RWPE1 (cell line): ENCODE measurements around the gene PHYHIPL.
"Not testable (repeated sequence)": the region's sequence is repeated elsewhere in the genome, so short reads cannot be mapped to it uniquely, and the experiment has no call there.

Experiments used
- CTCF ChIA-PET: fragments of 350-600 bp; sonication (Branson Sonifier 250); formaldehyde crosslinking; extraction: SDS; loops from one replicate; lab custom pipeline; 2021; lab: Yijun Ruan, JAX
- POLR2A ChIA-PET: fragments of 400-600 bp; formaldehyde crosslinking; extraction: SDS; loops from one replicate; lab custom pipeline; 2020; ENCODE audit warnings: antibody characterized with exemption; ENCODE audit not compliant: low non-redundant PET; lab: Yijun Ruan, JAX
- DNase-seq: peaks from one replicate; pipeline ENCODE4 v3.0.0; 2012; ENCODE audit warnings: low spot score
- H3K27ac ChIP-seq: fragments of 450-650 bp; 2 replicates; pipeline ENCODE4 v1.5.1; 2017
- CTCF ChIP-seq: fragments of 450-650 bp; conservative IDR thresholded peaks from 2 replicates; pipeline ENCODE4 v1.5.1; 2017; ENCODE audit warnings: low read depth, mild to moderate bottlenecking

PHYHIPL gene

GRCh38 chr10:59216178-59216869, 39.9 kb downstream of the PHYHIPL start:
- CTCF ChIA-PET, result interaction anchor here (0.6 kb wide), 1 partner anchor 502 kb away, joined by 4 read pairs; no protein-coding TSS in a partner anchor
- DNase-seq, result no peak
- no peak overlapping the region for H3K27ac ChIP-seq
- POLR2A ChIA-PET, result no interaction called here
- TF ChIP-seq CTCF, result no peak

GRCh38 chr10:59222788-59223187, 46.3 kb downstream of the PHYHIPL start:
- no peak overlapping the region for H3K27ac ChIP-seq
- ChIA-PET CTCF (no interaction called here), POLR2A (no interaction called here)
- no peak for DNase-seq
- no peak for TF ChIP-seq CTCF

- POLR2A ChIA-PET, H3K27ac ChIP-seq, DNase-seq, CTCF ChIA-PET: not testable (repeated sequence)
Measured at GRCh38 chr10:59223597-59223996, 47.2 kb downstream of the PHYHIPL start.

- POLR2A ChIA-PET, result no interaction called here
- CTCF ChIA-PET, result no interaction called here
- no peak for TF ChIP-seq CTCF
- H3K27ac ChIP-seq, result no peak overlapping the region
- DNase-seq, result no peak
Measured at GRCh38 chr10:59225211-59225610, 48.8 kb downstream of the PHYHIPL start.

- TF ChIP-seq CTCF, result no peak
- POLR2A ChIA-PET, result no interaction called here
- no peak for DNase-seq
- CTCF ChIA-PET, result no interaction called here
- H3K27ac ChIP-seq, result no peak overlapping the region
Measured at GRCh38 chr10:59227136-59227673, 50.8 kb downstream of the PHYHIPL start.

- TF ChIP-seq CTCF, result no peak
- no peak for DNase-seq
- ChIA-PET CTCF (interaction anchor here (0.7 kb wide), 1 partner anchor 568 kb away, joined by 4 read pairs; no protein-coding TSS in a partner anchor), POLR2A (no interaction called here)
- H3K27ac ChIP-seq, result no peak overlapping the region
Measured at GRCh38 chr10:59229441-59229840, 53.0 kb downstream of the PHYHIPL start.

GRCh38 chr10:59234194-59234593, 57.8 kb downstream of the PHYHIPL start:
- POLR2A ChIA-PET, result no interaction called here
- TF ChIP-seq CTCF, result no peak
- no peak overlapping the region for H3K27ac ChIP-seq
- CTCF ChIA-PET, result no interaction called here
- DNase-seq, result no peak
